Amniotic stem cell (primary cell): ENCODE measurements around the gene USP22.
A peak's percentile ranks its signal among the peaks of the same experiment; 100 is the strongest.

ENCODE experiments used
- DNase-seq: peaks from one replicate; lab custom pipeline; 2025; lab: John Stamatoyannopoulos, UW

Gene USP22

DNA sequence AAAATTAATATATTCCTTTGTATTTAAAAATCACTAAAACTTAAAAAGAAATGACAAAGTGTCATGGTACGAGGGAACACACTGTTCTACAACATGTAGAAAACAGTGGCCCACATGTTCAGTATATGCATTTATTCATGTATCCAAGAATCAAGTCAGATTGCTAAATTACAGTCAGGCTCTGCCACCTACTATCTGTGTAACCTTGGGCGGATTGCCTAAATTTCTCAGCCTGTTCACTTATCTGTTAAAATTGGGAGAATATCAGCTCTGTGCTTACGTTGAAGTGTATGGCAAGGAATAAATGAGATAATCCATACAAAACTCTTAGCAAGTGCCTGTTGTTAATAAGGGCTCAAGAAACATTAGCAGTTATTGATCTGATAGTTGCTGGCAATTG is 3.4 kb upstream of the USP22 start:
- no peak for DNase-seq

DNA sequence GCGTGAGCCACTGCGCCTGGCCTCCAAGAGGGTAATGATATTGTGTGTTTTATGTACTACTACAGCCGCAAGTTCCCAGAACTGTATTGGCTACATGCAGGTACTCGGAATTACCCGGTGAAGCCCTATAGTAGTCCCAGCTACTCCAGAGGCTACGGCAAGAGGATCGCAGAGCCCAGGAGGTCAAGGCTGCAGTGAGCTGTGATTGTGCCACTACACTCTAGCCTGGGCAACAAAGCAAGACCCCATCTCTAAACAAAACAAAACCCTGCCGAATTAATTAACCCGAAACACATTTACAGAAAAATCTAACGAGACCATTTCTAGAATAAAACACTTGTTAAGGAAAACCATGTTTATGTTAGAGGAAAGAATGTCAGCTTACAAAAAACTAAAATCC is 2.2 kb upstream of the USP22 start:
- no peak for DNase-seq

- DNase-seq = peak; percentile 98
Measured at GRCh38 chr17:21043296-21044232, 753 bp upstream of the USP22 start.

- DNase-seq = no peak
Measured at GRCh38 chr17:21041741-21042457, 912 bp downstream of the USP22 start.

- no peak for DNase-seq
Measured at GRCh38 chr17:21039839-21040575, 2.8 kb downstream of the USP22 start.

GRCh38 chr17:21037117-21037803 is 5.6 kb downstream of the USP22 start:
- DNase-seq = no peak

DNA sequence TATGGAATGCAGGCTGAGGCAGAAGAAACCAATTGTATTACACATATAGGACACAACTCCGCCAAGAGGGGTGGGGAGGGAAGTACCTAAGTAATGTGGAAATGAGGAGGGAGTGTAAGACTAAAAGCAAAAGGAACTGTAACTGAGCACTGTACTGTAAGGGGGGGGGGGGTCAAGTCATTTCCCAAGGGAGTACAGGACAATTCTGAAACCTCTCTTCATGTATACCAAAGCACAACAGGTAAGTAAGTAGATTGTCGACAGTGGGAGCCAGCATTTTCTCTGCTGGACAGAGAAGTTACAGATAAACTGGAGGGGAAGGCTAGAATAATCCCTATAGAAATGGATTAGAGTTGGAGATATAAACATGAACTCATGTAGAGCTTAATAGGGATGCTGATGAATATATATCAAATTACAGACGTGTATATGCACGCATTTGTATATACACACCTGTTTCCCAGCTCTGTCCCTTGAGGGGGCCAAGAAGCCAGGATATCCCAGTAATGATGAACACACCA is 6.4 kb downstream of the USP22 start:
- DNase-seq = no peak

- no peak for DNase-seq
Measured at GRCh38 chr17:21035406-21035805, 7.4 kb downstream of the USP22 start.

DNA sequence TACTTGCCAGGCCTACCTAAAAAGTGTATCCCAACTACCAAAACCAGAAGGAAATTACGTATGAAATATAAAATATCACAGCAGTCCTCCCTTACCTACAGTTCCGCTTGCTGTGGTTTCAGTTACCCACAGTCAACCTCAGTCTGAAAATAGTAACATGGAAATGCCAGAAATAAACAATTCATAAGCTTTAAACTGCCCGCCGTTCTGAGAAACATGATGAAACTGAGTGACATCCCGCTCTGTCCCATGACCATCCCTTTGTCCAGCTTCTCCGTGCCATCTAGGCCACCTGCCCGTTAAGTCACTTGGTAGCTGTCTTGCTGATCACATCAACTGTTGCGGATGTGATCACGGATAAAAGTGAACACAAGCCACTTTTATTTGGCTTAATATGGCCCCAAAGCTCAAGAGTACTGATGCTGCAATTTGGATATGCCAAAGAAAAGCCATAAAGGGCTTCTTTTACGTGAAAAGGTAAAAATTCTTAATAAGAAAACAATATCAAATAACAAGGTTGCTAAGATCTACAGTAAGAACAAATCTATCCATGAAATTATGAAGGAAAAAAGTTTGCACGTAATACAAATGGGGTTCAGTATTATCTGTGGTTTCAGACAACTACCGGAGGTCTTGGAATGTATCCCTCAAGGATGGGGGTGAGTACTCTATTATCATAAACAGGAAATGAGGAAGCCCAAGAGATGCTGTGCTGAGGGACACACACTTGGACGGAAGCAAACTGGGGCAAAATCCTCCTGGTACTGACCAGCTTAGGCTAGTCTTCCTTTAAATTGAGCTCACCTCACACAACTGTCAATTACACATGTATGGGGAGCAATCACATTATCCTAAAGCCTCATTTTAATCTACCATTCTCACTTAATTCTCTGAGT is 8.2 kb downstream of the USP22 start:
- DNase-seq = no peak

GRCh38 chr17:21033350-21033749 is 9.5 kb downstream of the USP22 start:
- no peak for DNase-seq

- no peak for DNase-seq
Measured at GRCh38 chr17:21031756-21032396, 10.9 kb downstream of the USP22 start.

DNA sequence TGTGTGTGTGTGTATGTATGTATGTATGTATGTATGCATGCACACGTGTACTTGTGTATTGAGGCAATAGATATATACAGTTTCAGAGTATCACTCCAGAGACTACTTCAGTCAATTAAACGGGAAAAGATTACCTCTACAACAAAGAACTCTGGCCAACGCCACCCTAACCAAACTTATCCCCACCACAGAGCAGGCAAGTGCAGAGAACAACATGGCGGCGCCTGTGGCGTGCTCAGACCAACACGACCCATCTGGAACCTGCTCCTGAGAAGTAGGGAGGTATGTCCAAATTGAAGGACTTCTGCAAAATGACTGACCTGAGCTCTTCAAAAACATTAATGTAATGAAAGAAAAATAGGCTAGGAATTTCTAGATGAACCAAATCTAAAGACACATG is 12.4 kb downstream of the USP22 start:
- no peak for DNase-seq

GRCh38 chr17:21029515-21029914 is 13.3 kb downstream of the USP22 start:
- DNase-seq = no peak

DNA sequence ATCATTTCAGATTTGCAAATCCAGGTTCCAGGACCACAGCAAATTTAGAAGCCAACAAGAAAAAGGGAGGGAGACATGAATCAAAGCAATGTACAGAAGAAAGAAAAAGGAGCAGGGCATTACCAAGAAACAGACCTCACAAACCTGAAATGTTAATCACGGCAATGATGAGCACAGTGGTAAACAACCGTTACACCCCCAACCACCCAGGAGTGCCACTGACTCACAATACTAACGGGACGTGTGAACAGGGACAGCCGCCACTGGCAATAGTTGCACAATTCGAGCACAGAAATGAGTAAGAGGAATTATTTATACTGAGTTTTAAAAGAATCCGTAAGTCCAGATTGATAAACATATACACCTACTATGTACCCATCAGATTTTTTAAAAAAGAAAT is 13.8 kb downstream of the USP22 start:
- no peak for DNase-seq

DNA sequence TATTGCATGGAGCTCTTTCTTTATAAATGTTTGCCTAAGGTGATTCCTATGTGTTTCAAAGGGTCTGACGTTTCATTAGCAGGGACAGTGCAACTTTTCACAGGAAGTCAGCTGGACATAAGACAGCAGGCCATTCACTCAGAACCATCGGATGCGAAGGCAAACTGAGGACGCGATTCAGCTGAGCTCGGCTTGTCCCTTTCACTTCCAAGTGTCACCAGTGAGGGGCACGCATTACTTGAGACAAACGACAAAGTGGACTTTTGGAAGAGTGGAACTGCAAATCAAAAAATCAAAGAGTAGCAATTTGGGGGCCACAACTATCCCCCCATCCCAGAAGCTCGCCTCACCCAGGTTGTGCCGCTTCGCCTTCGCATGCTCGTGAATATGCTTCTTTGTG is 14.6 kb downstream of the USP22 start:
- no peak for DNase-seq

GRCh38 chr17:21027031-21027430 is 15.8 kb downstream of the USP22 start:
- no peak for DNase-seq

DNA sequence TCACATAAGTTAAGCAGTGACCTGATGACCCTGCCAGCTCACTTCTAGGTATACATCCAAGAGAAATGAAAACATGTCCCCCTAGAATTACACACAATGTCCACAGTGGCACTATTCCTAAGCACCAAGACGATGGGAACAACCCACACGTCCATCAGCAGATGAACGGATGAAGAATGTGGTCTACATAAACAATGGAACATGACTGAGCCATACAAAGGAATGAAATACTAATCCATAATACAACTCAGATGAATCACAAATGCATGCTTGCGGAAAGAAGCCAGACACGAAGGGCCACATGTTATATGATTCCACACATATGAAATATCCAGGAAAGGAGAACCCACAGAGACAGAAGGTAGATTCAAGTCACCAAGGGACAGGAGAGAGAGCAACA is 17.4 kb downstream of the USP22 start:
- no peak for DNase-seq

DNA sequence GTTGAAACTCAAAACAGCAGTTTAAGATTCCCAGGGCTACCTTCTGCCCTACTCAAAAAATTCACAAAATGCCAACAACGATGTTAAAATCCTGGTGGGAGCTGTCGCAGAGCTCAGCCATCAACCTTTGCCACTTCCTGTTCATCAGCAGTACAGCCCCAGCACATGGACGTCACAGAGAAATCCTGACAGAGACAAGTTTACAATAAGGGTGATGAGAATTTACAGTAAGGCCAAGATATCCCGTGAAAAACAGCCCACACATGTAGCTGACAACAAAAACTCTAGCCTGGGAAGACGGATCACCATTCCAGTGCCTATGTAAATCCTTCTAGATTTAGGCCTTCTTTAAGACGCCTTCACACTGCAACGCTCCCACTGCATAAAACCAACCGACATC is 18.8 kb downstream of the USP22 start:
- DNase-seq = no peak

GRCh38 chr17:21021208-21021803 is 21.5 kb downstream of the USP22 start:
- no peak for DNase-seq

- no peak for DNase-seq
Measured at GRCh38 chr17:21020622-21021021, 22.2 kb downstream of the USP22 start.
